ENCODE results near the gene NOS3.
A peak's percentile ranks its signal among the peaks of the same experiment; 100 is the strongest.

The NOS3 gene

DNA sequence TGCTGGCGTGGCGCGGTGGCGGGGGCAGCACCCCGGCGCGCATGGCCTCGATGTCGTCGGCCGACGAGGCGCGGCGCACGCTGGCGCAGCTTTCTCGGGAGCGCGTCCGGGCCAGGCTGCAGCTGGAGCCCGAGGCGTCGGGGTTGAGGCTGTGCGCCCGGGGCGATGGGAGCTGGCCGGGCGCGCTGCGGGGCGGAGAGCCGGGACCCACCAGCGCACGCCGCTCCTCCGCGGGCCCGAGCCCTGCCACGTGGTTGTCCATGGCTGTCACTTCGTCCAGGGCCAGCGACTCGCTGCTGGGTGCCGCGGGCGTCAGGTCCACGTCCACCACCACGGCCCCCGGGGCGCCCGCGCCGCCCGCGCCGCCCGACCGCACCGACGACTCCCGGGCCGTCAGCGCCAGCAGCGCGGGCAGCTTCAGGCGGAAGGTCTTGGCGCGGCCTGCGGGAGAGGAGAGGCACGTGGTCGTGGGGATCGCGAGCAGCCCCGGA is 32.7 kb upstream of the NOS3 start:
- peaks cover 44% of the 10 kb centered on the region for H3K27me3 Mint-ChIP-seq
- H3K36me3 Mint-ChIP-seq (ENCODE audit: low read depth), result no peaks in the 10 kb centered on the region
- peaks cover 7% of the 10 kb centered on the region for H3K4me1 Mint-ChIP-seq (ENCODE audit: low read depth)
- no peak overlapping the region for H3K27ac Mint-ChIP-seq
- no peak overlapping the region for H3K4me3 Mint-ChIP-seq
- no peaks in the 10 kb centered on the region for H3K9me3 Mint-ChIP-seq

GRCh38 chr7:150958597-150958996 is 32.2 kb upstream of the NOS3 start:
- no peaks in the 10 kb centered on the region for H3K36me3 Mint-ChIP-seq (ENCODE audit: low read depth)
- H3K4me1 Mint-ChIP-seq (ENCODE audit: low read depth), result peaks cover 7% of the 10 kb centered on the region
- H3K4me3 Mint-ChIP-seq, result peak overlapping the region; percentile 23
- H3K9me3 Mint-ChIP-seq, result no peaks in the 10 kb centered on the region
- peaks cover 45% of the 10 kb centered on the region for H3K27me3 Mint-ChIP-seq
- no peak overlapping the region for H3K27ac Mint-ChIP-seq

- H3K27me3 Mint-ChIP-seq, result peaks cover 45% of the 10 kb centered on the region
- no peak overlapping the region for H3K27ac Mint-ChIP-seq
- H3K4me1 Mint-ChIP-seq (ENCODE audit: low read depth), result peaks cover 7% of the 10 kb centered on the region
- H3K9me3 Mint-ChIP-seq, result no peaks in the 10 kb centered on the region
- no peaks in the 10 kb centered on the region for H3K36me3 Mint-ChIP-seq (ENCODE audit: low read depth)
- H3K4me3 Mint-ChIP-seq, result no peak overlapping the region
Measured at GRCh38 chr7:150959081-150959480, 31.7 kb upstream of the NOS3 start.

GRCh38 chr7:150959739-150960734 is 30.8 kb upstream of the NOS3 start:
- Mint-ChIP-seq H3K4me1 (ENCODE audit: low read depth) (peaks cover 7% of the 10 kb centered on the region), H3K27me3 (peaks cover 45% of the 10 kb centered on the region), H3K27ac (no peak overlapping the region), H3K4me3 (no peak overlapping the region), H3K36me3 (ENCODE audit: low read depth) (no peaks in the 10 kb centered on the region), H3K9me3 (no peaks in the 10 kb centered on the region)

- H3K27me3 Mint-ChIP-seq, result peaks cover 39% of the 10 kb centered on the region
- no peaks in the 10 kb centered on the region for H3K36me3 Mint-ChIP-seq (ENCODE audit: low read depth)
- H3K9me3 Mint-ChIP-seq, result no peaks in the 10 kb centered on the region
- H3K4me3 Mint-ChIP-seq, result no peak overlapping the region
- no peak overlapping the region for H3K27ac Mint-ChIP-seq
- peaks cover 7% of the 10 kb centered on the region for H3K4me1 Mint-ChIP-seq (ENCODE audit: low read depth)
Measured at GRCh38 chr7:150961510-150962289, 29.1 kb upstream of the NOS3 start.

GRCh38 chr7:150962290-150962552 is 28.6 kb upstream of the NOS3 start:
- no peak overlapping the region for H3K27ac Mint-ChIP-seq
- H3K36me3 Mint-ChIP-seq (ENCODE audit: low read depth), result no peaks in the 10 kb centered on the region
- H3K27me3 Mint-ChIP-seq, result peaks cover 34% of the 10 kb centered on the region
- H3K4me1 Mint-ChIP-seq (ENCODE audit: low read depth), result peaks cover 7% of the 10 kb centered on the region
- no peak overlapping the region for H3K4me3 Mint-ChIP-seq
- H3K9me3 Mint-ChIP-seq, result no peaks in the 10 kb centered on the region

- H3K4me1 Mint-ChIP-seq (ENCODE audit: low read depth), result peaks cover 7% of the 10 kb centered on the region
- H3K36me3 Mint-ChIP-seq (ENCODE audit: low read depth), result no peaks in the 10 kb centered on the region
- H3K27ac Mint-ChIP-seq, result no peak overlapping the region
- no peak overlapping the region for H3K4me3 Mint-ChIP-seq
- H3K27me3 Mint-ChIP-seq, result peaks cover 29% of the 10 kb centered on the region
- H3K9me3 Mint-ChIP-seq, result no peaks in the 10 kb centered on the region
Measured at GRCh38 chr7:150962553-150963399, 28.0 kb upstream of the NOS3 start.

DNA sequence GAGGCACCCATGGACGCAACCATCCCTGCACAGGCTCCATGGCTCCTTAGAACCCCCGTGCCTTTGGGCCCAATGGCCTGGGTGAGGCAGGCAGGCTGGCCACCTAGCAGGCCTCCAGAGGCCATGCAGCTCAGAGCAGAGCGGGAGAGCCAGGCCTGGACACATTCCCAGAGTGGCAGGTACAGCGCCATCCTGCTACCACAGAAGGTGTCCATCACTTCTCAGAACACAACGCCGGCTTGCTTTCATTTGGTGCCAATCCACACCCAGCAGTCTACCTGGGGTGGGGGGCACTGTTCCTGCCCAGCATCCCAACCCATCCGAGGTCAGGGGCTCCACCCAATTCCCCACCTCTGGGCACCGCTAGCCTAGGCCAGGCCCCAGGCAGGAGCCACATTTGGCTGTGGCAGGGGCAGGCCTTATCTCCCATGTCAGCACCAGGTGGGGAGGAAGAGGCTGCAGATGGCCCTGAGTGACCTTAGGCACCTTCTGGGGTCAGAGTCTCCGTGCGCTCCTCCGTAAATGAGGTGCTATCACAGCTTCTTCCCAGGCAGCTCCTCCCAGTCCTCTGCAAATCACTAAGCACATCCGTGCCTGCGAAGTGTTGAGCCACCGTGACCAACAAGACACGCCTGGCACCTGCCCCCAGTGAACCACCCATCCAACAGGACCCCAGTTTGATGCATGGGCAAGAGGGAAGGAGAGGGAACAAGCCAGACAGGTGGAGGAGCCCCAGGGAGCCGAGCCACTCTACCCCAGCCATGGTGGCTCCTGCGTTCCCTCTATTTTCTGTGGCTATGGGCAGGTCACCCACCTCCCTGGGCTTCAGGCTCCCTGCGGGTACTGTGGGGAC is 26.9 kb upstream of the NOS3 start:
- H3K27me3 Mint-ChIP-seq, result peaks cover 25% of the 10 kb centered on the region
- no peak overlapping the region for H3K4me3 Mint-ChIP-seq
- no peaks in the 10 kb centered on the region for H3K36me3 Mint-ChIP-seq (ENCODE audit: low read depth)
- H3K4me1 Mint-ChIP-seq (ENCODE audit: low read depth), result peaks cover under 1% of the 10 kb centered on the region
- H3K9me3 Mint-ChIP-seq, result no peaks in the 10 kb centered on the region
- H3K27ac Mint-ChIP-seq, result no peak overlapping the region

DNA sequence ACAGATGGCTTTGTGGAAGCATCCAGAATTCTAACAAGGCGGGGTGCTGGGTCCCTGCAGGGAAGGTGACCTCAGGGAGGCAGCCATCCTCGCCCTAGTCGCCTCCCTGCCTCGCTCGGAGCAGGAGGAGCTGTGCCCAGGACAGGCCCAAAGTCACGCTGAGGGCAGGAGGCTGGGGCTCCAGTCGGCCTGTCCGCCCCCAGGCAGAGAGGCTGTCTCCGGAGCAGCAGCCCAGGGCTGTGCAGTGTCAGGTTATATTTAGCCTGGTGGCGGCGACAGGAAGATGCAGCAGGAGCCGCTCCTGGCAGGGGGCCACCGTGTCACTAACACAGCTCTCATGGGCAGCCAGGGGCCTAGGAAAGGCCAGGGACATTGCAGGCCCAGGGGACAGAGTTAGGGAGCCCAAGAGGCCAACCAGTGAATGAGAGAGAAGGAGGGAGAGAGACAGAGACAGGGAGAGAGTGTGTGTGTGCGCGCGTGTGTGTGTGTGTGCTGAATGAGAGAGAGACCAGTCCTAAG is 26.2 kb upstream of the NOS3 start:
- Mint-ChIP-seq H3K36me3 (ENCODE audit: low read depth) (no peaks in the 10 kb centered on the region), H3K9me3 (no peaks in the 10 kb centered on the region), H3K27ac (no peak overlapping the region), H3K4me3 (no peak overlapping the region), H3K27me3 (peaks cover 20% of the 10 kb centered on the region), H3K4me1 (ENCODE audit: low read depth) (no peaks in the 10 kb centered on the region)

DNA sequence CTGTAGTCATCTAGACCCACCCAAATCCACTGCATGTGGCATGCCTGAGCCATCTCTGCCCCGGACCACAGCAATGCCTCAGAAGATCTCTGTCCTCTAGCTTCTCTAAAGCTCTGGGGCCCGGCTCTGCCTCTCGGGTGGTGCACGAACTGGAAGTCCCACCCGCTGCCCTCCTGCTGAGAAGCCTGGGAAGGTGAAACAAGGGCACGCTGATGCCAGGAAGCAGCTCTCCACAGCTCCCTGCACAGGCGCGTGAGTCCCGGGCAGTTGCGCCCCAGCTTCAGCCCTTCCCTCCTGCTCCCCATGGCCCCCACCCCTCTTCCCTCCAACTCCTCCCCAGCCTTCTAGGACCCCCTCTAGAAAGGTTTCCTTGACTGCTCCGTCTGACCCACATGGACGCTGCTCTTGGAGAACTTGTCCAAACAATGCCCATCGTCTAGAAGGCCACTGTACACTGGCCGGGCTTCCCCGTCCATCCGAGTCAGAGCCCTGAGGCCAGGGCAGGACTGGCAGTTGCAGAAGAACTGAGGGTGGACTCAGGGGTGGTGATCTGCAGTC is 25.5 kb upstream of the NOS3 start:
- Mint-ChIP-seq H3K27ac (no peak overlapping the region), H3K9me3 (no peaks in the 10 kb centered on the region), H3K4me3 (no peak overlapping the region), H3K27me3 (peaks cover 14% of the 10 kb centered on the region), H3K4me1 (ENCODE audit: low read depth) (no peaks in the 10 kb centered on the region), H3K36me3 (ENCODE audit: low read depth) (no peaks in the 10 kb centered on the region)

DNA sequence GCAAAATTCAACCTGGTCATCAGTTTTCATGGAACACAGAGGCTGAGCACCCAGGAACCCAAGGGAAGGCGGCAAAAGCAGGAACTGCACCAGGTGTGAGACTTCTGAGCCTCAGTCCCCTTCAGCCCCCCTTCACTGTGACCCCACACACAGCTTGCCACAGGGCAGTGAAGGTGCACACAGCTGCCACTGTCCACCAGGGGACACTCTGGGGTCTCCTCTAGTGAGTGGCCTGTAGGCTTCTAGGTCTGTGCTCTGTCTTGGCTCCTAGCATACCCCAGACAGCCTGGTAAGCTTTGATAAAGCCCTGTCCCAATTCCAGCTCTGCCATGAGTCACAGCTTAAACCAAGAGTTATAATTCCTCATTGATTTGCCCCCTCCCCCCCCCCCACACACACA is 24.8 kb upstream of the NOS3 start:
- Mint-ChIP-seq H3K4me1 (ENCODE audit: low read depth) (no peaks in the 10 kb centered on the region), H3K27ac (no peak overlapping the region), H3K9me3 (no peaks in the 10 kb centered on the region), H3K4me3 (no peak overlapping the region), H3K27me3 (peaks cover 11% of the 10 kb centered on the region), H3K36me3 (ENCODE audit: low read depth) (no peaks in the 10 kb centered on the region)

DNA sequence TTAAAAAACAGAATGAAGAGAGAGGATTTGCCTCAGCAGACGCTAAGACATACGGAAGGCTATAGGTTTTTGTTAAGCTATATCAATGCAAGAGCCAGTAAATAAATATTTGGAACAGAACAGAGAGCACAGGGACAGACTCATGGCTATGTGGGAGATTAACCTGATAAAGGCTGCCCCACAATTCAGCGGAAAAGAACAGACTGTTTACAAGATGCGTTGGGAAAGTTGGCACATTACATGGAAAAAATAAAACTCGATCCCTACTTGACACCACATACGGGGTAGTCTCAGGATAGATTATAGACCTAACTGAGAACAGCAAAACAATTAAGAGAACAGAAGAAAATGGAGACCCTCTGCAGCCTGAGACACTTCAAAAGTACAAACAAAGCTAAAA is 23.5 kb upstream of the NOS3 start:
- no peak overlapping the region for H3K4me3 Mint-ChIP-seq
- H3K36me3 Mint-ChIP-seq (ENCODE audit: low read depth), result no peaks in the 10 kb centered on the region
- no peak overlapping the region for H3K27ac Mint-ChIP-seq
- no peaks in the 10 kb centered on the region for H3K9me3 Mint-ChIP-seq
- no peaks in the 10 kb centered on the region for H3K4me1 Mint-ChIP-seq (ENCODE audit: low read depth)
- peaks cover 9% of the 10 kb centered on the region for H3K27me3 Mint-ChIP-seq

- no peak overlapping the region for H3K27ac Mint-ChIP-seq
- H3K27me3 Mint-ChIP-seq, result peaks cover 3% of the 10 kb centered on the region
- no peaks in the 10 kb centered on the region for H3K9me3 Mint-ChIP-seq
- H3K4me3 Mint-ChIP-seq, result no peak overlapping the region
- no peaks in the 10 kb centered on the region for H3K4me1 Mint-ChIP-seq (ENCODE audit: low read depth)
- H3K36me3 Mint-ChIP-seq (ENCODE audit: low read depth), result no peaks in the 10 kb centered on the region
Measured at GRCh38 chr7:150968056-150968733, 22.6 kb upstream of the NOS3 start.

Data from stimulated activated naive CD8-positive, alpha-beta T cell treated with anti-CD3 and anti-CD28 coated beads, Interleukin-15, Interleukin-2, amounts not matched to agents 100 ng/mL and 50 ng/mL, for 24 hours (primary cell).